GM12865 (cell line): ENCODE data around the gene TMTC2.
"Not testable (repeated sequence)": the region's sequence is repeated elsewhere in the genome, so short reads cannot be mapped to it uniquely, and the experiment has no call there.

Experiments
- DNase-seq: peaks from one replicate; pipeline ENCODE4 v3.0.0; 2010; ENCODE audit warnings: low read depth
- H3K4me3 ChIP-seq: 2 replicates; pipeline ENCODE4 v1.5.1; 2011; ENCODE audit warnings: mild to moderate bottlenecking, low read depth, low read length, control low read depth
- CTCF ChIP-seq: IDR thresholded peaks from 2 replicates; pipeline ENCODE4 v1.5.1; 2011; ENCODE audit warnings: low read length, control low read depth, low read depth, inconsistent platforms; ENCODE audit not compliant: insufficient read depth; ENCODE audit errors: missing control alignments

TMTC2 gene

GRCh38 chr12:82793751-82794281, 107.1 kb downstream of the TMTC2 start:
- no peak overlapping the region for H3K4me3 ChIP-seq
- TF ChIP-seq CTCF, result no peak
- no peak for DNase-seq

DNA sequence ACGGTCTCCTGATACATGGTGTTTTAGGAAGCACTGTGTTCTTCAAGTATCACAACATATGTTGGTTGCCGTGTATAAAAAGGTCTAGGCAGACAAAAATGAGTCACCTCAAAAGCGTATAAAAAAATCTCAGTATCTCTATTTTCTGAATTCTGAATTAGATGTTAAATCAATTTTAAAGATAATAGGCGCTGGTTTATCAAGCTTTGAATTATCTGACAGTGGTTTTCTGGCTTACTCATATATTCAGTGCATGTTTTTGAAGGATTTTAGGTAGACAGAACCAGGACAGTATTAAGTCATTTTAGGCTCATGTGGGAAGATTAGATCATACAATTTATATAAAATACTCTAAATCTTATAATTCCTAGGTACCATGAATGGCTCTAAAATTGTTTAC, 110.8 kb downstream of the TMTC2 start:
- no peak overlapping the region for H3K4me3 ChIP-seq
- DNase-seq, result no peak
- TF ChIP-seq CTCF, result no peak

DNA sequence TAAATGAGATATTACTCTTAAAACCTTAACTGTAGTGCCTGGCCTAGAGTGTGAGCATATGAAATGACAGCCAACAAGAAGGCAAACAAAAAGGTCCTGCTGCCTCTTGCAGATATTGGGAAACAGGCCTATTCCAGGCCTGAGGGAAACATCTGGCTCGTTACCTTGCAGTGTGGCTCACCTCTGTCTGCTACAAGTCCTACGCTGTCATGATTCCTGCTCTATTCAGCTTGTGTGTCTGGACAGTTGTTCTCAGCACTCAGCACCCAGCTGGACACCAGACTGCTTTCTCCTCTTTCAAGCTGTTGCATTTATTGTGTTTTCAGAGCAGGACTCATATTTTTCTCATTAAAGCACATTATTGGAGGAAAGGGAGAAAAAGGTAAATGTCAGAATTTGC, 113.5 kb downstream of the TMTC2 start:
- TF ChIP-seq CTCF, result no peak
- no peak overlapping the region for H3K4me3 ChIP-seq
- DNase-seq, result no peak

DNA sequence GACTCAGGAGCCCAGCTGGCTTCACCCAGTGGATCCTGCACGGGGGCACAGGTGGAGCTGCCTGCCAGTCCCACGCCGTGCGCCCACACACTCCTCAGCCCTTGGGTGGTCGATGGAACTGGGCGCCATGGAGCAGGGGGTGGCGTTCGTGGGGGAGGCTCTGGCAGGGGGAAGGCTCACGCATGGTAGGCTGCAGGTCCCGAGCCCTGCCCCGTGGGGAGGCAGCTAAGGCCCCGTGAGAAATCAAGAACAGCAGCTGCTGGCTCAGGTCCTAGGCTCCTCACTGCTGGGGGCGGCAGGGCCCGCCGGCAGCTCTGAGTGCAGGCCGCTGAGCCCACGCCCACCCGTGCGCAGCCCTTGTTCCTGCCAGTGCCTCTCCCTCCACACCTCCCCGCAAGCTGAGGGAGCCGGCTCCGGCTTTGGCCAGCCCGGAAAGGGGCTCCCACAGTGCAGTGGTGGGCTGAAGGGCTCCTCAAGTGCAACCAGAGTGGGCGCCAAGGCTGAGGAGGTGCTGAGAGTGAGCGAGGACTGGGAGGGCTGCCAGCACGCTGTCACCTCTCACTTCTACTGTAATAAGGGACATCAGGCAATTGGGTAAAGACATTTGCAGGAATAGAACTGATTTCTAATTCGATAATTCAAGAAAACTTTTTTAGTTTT, 115.4 kb downstream of the TMTC2 start:
- no peak overlapping the region for H3K4me3 ChIP-seq
- no peak for TF ChIP-seq CTCF
- DNase-seq, result no peak

- no peak for DNase-seq
- no peak overlapping the region for H3K4me3 ChIP-seq
- TF ChIP-seq CTCF, result no peak
These were observed 116.5 kb downstream of the TMTC2 start for GRCh38 chr12:82803201-82803600.

- DNase-seq, result no peak
- H3K4me3 ChIP-seq, result no peak overlapping the region
- no peak for TF ChIP-seq CTCF
These were observed 117.9 kb downstream of the TMTC2 start for GRCh38 chr12:82804601-82805000.

DNA sequence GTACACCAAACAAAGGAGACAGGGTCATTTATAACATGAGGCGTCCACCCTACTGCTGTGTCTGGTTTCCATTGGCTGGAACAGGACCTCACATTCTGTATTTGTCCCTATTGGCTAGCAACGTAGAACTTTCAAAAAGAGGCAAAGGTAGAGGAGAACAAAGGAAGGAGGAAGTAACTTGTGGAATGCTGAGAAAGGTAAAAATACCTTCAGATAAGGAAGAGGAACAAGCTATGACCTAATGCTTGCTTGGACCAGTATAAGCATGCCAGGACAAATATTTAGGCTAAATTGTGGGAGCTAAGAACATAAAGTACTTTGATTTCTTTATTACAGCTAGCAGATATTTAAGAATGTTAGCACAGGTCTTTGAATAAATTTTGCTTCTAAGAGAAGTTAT, 118.3 kb downstream of the TMTC2 start:
- DNase-seq, H3K4me3 ChIP-seq: not testable (repeated sequence)
